NCI-H1436 (cell line): ENCODE measurements around the gene FOXL1.

Source experiments
- DNase-seq: peaks from one replicate; lab custom pipeline; 2025; lab: John Stamatoyannopoulos, UW

The FOXL1 gene

DNA sequence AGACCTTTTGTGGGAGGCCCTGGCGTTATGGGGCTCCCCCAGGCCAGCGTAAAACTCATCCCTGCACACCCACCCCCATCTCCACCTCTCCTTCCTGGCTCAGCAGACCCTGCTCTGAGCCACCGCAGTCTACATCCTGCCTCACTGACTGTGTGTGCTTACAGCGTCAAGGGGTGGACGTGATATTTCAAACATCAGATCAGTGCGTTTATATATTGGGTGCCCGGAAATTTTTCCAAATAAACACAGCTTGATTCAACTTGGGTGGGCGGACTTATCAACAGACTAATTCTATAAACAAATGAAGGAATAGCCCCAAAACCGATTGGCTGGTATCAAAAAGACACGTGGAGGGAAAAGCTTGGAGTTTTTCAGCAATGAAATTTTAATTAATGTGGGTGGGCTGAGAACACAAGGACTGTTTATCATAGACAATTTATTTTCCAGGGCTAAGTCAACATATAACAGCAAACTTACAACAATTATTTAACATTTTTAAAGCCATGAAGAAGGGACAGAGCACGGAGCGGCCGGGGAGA lies at the start of gene FOXL1:
TSS of gene FOXL1 (plus strand) at position 489 of the 539 bp plus-strand sequence. CDS start 175 bp downstream, outside the sequence.
- DNase-seq = no peak

- DNase-seq = no peak
Measured at GRCh38 chr16:86529160-86529559, 49.2 kb upstream of the FOXL1 start.

- no peak for DNase-seq
Measured at GRCh38 chr16:86530251-86531190, 47.8 kb upstream of the FOXL1 start.

DNA sequence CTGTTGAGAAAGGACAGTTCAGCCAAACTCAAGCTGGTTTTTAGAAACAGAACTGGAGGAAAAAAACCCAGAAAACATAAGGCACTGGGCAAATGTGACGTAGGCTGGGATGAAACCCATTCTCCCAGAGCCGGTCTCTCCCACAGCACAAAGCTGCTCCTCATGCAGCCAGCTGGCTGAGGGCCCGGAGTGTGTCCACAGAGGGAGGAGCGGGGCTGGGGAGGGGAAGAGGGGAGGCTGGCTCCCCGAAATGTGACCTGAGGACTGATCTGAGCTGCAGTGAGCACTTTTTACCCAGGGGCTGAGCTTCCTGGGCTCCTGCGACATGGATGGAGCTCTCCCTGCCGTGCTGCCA lies 47.2 kb upstream of the FOXL1 start:
- no peak for DNase-seq

DNA sequence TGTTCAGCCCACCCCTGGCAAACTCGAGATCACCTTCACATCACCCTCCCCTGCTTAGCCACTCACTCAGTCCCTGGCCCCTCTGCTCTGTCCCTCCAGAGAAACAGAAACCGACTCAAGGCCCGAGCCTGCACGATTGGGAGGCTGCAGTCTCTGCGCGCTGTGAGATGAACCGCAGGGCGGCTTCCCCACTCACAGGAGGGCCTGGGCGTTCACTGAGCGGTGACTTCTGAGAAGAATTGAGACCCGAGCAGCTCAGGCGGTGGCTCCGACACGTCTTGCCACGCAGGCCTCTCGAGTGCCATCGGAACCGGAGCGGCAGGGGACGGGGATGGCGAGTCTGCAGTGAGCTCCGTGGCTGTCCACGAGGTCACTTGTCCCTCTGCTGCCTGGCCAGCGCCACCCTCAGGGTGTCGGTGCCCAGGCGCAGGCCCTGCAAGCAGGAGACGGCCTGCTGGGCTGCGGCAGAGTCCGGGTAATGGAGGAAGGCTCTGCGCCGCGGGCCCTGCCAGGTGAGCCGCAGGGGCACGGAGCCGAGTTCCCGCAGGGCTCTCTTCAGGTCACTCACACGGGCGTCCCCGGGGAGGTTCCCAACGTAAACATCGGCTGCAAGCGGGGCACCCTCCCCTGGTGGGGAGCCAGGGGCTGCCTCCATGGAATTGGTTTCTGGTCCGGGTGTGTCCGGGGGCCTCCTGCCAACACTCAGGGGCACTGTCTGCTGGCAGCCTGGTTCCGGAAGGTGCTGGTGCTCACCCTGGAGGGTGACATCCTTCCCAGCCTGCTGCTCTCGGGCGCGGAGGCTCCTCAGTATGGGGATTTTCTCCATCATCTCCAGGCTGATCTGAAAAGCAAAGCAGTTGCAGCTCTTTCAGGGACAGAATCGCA lies 46.5 kb upstream of the FOXL1 start:
- DNase-seq = no peak

GRCh38 chr16:86532526-86532815 lies 45.9 kb upstream of the FOXL1 start:
- DNase-seq = no peak

GRCh38 chr16:86533076-86533475 lies 45.3 kb upstream of the FOXL1 start:
- no peak for DNase-seq

- no peak for DNase-seq
Measured at GRCh38 chr16:86533767-86534351, 44.5 kb upstream of the FOXL1 start.

GRCh38 chr16:86534779-86535615 lies 43.4 kb upstream of the FOXL1 start:
- no peak for DNase-seq

DNA sequence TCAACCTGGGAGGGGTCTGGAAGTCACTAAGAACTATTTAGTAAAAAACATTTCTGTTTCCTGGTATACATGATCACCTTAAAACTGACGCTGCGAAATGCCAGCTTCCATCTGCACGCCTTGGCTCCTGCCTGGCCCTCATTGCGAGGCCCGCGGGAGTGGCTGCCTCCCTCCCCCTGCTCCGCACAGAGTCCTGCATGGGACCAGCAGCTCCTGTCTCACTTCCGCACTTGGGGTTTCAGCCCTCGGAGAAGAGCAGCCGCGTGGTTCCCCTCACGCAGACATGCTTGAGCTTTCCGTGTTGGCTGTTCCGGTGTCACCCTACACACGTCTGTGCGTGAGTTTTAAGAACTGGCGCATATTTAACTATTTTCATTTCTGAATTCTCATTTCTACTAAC lies 41.7 kb upstream of the FOXL1 start:
- DNase-seq = no peak

- DNase-seq = no peak
Measured at GRCh38 chr16:86537486-86537885, 40.9 kb upstream of the FOXL1 start.

DNA sequence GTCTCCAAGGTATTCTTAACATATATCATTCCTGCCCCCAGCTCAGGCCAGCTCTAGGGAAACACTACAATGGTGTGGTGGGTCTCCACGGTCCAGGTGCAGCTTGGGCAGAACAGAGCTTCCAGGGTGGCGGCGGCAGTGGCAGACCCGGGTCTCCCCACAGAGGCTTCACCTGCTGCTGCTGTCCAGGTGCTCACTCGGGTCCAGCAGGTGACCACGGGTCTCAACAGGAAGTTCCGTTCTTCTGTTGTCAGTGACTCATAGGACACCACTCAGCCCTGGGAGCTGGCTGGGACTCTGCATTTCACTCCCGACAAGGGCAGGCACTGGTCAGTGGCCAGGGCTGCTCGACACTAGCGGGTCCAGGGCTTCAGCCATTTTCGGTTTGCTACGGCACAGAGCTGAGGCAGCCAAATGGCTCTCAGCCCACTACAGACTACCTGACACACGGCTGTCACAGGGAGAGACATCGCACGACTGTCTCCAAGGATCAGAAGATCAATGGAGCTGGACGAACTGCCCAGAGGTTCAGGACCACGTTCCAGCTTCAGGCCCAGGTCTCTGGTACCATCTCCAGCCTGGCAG lies 40.1 kb upstream of the FOXL1 start:
- no peak for DNase-seq

DNA sequence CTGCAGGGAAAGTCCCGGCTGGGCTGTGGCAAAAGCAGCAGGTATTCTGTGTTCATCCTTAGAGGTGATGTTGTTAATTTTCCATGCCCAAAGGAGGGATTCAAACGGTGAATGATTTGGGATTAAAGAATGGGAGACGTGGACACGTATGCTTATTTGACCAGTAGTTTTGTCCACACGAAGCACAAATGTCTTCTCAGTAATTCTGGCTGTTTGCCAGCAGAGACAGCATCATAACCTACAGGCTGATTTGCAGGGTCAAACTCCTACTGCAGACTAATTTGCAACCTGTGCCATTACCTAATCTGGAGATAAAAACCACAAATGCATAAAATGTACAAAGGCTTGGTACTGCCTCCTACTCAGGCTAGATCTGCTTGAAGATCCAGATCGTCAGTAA lies 37.5 kb upstream of the FOXL1 start:
- DNase-seq = no peak

GRCh38 chr16:86541560-86541959 lies 36.8 kb upstream of the FOXL1 start:
- DNase-seq = no peak

- no peak for DNase-seq
Measured at GRCh38 chr16:86542756-86543750, 35.3 kb upstream of the FOXL1 start.

DNA sequence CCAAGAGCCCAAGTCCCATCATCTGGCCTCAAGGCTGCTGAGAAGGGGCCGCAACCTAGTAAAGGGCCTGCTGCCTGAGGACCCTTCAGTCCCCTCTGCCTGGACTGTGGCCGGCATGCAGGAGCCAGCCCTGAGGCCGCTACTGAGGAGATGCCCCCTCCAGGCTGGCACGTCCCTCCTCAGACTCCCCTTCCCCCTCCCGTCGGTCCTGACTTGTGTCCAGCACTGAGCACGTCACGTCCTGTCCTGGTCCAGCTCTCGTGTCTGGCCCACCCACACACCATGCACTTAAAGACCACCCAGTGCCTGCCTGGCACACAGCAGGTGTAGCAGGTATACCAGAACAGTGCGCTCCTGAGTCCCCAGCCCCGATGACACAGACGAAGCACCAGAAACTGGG lies 32.9 kb upstream of the FOXL1 start:
- no peak for DNase-seq

GRCh38 chr16:86545954-86546637 lies 32.3 kb upstream of the FOXL1 start:
- DNase-seq = no peak

GRCh38 chr16:86546638-86547013 lies 31.7 kb upstream of the FOXL1 start:
- DNase-seq = no peak

DNA sequence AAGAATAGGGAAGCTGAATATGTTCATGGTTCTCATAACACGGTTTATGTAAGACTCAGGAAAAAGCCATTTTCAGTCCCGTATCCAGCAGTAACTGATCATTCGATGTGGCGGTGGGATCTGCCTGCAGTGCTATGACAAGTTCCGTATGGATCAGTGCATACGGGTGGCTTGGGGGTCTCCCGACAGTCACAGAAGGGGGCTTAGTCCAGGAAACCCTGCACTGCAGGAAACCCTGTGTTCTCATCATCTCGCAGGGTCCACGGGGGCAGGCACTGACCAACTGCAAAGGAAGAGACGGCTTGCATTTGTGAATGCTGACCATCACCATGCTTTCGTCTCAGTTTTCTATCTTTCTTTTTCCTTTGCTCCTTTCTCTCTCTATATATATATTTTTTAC lies 31.1 kb upstream of the FOXL1 start:
- DNase-seq = no peak
